Fibroblast of skin of right quadriceps (primary cell): ENCODE measurements around the gene SGCD.

Source experiments
- DNase-seq: peaks from one replicate; pipeline ENCODE4 v3.0.0-alpha.2; 2013

The SGCD gene

DNA sequence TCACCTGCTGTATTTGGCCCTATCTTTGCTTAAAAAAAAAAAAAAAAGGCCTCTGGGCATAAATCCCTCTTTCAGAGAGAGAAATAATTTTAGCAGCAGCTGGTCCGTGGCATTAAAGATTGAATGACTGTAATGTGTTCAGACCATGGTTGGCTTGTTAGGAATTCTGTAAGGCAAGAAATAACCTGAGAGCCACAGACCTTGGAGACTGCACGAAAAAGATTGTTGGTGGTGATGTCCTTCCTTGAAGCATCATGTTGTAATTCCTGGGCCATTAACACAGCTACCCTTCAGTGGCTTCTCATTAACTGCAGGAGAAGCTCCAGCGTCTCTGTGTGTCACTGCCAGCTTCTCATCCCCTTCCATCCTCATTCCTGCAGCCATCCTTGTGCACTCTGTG, 79.0 kb downstream of the SGCD start:
- no peak for DNase-seq

DNA sequence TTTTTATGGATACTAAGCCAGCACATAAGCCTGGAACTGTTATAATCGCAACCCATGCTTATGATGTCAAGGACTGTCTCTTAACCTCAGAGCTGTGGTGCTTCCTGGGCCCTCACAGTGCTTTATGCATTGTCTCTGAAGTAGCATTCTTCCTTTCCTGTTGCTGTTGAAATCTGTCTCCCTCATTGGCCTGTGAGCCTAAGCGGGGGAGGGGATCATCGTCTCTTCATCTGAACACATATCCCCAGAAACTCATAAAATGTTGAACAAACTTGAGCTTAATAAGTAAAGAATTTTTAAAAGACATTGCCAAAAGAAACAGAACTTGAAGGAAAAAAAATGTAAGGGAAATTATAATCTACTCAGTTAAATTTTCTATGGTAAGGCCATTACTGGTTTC, 80.3 kb downstream of the SGCD start:
- peak; percentile 23 for DNase-seq

DNA sequence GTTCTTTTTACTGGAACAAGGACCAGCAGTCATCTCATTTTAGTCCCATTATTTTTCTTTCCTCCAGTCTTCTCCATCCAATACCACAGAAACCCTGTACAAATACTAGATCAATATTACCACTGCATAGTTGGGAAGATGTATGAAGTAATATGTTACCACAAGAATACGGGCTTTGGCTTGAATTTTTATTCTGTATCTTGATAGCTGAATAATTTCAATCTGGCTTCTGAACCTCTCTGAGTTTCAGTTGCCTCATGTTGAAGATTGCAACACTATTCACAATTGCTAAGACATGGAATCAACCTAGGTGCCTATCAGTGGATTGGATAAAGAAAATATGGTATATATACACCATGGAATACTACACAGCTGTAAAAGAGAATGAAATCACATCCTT, 82.9 kb downstream of the SGCD start:
- no peak for DNase-seq

DNA sequence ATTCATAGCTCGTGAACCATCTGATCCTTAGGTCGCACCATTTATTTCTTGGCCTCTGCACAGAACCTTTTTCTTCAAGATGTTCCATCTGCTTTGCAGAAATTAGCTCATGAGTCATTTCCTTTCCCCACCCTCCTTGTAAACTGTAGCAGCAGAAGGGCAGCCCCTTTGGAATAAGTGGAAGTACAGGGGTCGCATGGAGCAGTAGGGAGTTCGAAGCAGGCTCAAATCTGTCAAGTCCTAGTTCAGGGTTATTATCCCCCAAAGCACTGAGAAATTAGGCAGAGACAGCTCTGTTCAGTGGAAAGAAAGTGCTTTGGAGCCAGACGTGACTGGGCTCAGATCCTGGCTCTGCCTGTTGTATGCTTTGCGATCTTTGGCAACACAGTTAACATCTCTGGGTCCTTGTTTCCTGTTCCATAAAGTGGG, 84.2 kb downstream of the SGCD start:
- DNase-seq: peak; percentile 76

DNA sequence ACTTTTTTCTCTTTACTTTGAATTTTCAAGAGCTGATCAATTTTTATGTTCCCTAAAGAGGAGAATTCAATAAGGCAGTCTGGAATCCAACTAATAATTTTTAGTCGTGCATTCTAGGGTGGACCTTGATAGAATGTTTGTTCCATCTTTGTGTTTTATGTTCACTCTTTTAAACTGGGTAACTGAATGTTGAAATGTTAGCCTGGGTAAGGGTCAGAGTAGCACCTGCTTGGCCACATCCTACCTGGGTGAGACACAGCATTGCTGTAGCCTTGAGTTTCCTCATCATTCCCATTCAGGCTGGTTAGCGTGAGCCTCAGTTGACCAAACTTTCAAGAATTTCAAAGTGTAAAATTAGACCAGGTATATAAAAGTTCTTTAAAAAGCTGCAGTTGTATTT, 85.0 kb downstream of the SGCD start:
- no peak for DNase-seq

DNA sequence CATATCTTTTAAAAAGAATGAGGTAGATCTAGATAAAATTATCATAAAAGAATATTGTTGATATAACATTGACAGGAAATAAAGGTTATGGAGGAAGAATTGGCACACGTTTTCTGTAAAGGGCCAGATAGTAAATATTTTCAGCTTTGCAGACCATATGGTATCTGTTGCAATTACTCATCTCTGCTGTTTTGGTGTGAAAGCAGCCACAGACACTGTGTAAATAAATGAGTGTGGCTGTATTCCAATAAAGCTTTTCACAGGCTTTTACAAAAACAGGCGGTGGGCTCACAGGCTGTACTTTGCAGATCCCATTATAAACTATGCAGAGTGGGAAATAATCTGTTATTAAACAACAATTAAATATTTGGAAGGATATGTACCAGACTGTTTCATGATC, 87.4 kb downstream of the SGCD start:
- DNase-seq: peak; percentile 62

DNA sequence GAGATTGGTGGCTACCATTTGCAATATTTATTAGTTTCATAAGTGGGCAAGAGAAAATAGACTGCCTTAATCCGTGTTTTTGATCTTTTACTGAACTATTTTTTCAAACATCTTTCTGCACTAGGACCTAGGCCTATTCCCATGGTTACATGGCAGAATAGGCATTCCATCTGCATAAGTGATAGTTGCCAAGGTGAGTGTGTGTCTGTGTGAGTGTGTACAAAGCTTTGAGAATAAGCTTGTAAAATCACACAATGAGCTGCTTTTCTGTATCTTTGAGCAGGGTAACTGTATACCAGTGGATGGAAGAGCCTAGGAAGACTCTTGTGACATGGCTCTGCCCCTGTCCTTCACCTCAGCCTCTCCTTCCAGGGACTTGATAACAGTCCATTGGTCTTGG, 92.7 kb downstream of the SGCD start:
- DNase-seq: no peak

DNA sequence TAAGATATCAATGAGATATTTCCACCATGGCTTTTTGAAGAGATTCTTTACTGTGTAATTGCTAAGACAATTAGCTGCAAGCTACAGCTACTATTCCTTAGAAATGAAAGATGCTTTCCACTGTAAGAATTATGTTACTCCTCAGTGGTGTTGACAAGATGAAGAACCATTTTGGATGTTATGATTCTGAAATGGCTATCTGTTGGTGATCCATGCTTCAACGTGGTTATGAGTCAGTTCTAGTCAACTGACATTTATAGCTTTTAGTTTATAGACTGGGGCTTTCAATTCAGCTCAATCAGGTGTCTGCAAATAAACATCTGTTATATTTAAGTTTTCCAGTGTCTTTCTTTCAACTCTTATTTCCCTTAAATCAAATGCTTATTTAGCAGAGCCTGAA, 93.7 kb downstream of the SGCD start:
- peak; percentile 70 for DNase-seq

DNA sequence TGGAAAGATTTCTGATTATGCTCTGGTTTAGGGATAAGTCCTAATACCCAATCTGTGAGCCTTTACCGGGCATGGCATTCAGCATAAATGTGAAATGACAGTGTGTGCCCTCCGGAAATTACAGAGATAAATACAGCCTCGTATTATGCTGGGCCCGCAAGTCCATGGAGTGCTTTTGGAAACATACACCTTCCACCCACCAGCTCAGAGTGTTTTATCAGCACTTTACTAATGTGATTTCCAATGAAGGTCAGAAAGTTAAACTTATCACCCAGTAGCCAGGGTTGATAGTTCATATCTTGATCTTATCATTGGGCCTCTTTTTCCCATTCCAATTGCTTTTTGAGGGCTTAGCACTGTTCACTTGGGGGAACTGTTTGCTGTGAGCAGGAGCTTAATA, 94.8 kb downstream of the SGCD start:
- no peak for DNase-seq

DNA sequence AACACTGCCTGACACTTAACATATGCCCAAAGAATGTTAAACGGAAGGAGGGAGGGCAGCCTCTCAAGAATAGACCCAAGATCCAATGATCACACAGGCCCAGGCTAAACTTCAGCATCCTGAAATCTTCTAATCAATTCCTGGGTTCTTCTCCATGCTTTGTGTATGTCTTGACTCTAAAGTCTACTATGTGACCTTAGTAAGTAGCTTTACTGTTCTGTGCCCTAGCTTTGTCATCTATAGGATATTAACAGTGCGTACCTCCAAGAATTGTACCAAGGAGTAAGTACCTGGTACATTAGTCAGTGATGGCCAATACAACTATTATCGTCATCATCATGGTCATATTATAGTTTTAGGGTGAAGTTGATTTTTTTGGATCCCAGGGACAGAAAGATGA, 96.6 kb downstream of the SGCD start:
- DNase-seq: no peak

DNA sequence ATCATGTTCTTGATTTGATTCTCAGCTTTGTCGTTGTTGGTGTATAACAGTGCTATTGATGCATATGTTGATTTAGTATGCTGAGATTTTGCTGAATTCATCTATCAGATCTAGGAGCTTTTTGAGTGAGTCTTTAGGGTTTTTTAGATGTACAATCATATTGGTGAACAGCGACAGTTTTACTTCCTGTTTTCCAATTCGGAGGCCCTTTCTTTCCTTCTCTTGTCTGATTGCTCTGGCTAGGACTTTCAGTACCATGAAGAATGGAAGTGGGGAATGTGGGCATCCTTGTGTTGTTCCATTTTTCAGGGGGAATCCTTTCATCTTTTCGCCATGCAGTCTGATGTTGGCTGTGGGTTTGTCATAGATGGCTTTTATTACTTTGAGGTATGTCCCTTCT, 100.4 kb downstream of the SGCD start:
- DNase-seq: no peak

DNA sequence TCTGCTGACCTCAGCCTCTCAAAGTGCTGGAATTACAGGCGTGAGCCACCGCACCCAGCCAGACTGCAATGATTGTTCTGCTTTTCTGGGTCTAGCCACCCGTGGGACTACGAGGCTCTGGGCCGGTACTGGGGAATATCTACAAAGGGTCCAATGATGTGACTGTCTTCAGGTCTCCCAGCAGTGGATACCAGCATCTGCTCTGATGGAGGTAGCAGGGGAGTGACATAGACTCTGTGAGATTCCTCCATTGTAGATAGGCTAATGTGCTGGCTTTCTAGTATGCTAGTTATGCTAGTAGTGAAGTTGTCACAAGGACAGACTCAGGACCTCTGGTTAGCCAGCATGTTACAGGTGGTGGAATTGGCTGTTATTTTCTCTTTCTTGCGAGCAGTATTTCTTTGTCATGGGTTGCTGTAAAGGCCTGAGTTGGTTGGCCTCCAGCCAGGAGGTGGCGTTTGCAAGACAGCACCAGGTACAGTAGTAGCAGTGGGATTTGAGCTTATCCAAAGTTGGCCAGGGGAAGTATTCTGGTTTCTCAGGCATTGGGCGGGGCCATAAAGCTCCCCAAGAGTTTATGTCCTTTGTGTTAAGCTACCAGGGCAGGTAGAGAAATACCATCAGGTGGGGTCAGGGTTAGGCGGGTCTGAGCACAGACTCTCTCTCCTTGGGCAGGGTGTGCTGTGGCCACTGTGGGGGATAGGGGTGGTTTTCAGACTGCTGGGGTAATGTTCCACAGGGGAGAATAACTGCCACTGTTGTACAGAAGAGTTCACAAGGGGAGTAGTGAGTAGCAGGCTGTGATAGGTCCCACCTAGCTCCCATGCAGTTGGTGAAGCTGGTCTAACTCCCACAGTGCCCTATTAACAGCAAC, 105.2 kb downstream of the SGCD start:
- no peak for DNase-seq

DNA sequence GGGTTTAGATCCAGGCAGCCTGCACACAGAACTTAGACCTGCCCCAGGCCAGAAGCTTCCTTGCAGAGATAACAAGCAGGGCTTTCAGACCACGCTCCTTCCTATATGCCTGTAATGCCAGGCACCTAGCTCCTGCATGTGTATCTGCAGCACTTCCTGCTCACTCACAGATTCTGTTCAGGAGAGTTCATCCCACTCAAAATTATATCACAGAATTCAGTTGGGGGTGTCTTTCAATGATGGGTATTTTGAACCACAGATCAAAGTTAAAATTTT, 105.8 kb downstream of the SGCD start:
- no peak for DNase-seq

DNA sequence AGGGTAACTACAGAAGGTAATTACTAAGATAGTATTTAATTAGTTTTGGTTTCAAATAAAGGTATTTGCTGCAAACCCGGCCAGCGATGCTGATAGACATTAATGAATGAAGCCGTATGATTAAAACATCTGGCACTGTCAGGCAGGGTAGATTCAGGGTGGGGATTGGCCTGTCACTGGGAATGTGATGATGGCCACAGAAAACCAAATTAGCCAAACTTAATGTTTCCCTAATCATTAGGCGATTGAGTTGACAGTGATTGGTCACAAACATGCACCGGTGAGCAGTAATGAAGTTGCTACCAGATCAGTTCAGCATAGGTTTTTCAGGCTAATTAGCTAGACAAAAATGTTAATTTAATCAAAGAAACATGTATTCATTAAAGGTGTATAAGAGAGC, 107.5 kb downstream of the SGCD start:
- DNase-seq: no peak

DNA sequence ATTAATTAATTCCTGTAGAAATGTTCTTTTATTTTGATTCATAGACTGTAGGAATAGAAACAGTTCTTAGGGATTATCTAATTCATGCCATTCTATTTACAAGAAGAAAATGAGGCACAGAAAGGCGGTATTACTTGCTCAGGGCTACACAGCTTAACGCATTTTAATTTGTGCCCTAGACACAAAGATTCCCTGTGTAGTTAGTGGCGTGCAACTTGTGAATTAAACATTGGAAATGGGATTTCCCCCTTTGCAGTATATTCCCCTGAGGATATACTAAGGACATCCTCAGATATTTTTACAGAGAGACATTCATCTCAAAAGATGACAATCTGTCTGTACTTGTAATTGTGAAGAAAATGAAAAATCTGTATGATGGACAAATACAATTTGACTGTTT, 108.1 kb downstream of the SGCD start:
- DNase-seq: no peak

DNA sequence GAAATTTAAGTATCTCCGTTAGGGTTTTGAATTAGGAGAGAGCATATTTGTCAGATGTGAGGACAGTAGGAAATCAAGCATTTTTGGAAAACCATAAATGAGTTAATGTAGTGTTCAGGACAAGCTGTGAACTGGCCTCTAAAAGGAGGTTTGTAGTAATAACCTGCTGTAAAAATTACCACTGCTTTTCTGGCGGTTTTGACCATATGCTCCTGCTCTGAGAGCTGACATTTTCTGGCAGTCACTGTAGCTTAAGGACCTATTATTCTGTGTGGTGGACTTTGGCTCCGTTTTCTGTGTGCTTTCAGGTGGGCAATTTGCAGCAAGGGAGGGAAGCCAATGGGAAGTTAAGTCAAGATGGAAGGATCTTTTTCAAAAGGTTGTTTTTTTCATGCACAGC, 111.1 kb downstream of the SGCD start:
- no peak for DNase-seq

DNA sequence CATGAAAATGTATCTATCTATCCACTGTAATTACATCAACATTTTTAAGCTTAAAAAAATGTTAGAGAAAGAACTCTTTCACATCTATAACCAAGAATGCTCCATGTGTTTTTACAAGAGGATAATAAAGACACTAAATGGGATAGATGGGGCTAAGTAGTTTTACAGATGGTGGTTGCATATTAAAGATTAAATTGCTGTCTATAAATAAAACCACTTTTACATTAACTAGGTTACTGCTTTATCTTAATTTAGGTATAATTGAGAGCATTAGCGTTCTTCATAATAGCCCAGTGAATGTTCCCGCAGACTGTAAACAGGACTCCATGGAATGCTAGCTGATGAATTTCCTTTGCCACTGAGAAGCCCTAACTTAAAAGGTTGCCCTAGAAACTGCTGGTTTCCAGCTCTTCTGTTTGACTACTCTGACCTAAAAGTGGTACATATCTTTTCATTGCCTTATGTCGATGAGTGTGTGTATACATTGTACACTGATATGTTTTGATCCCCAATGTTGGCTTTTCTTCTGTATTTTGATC, 117.9 kb downstream of the SGCD start:
- DNase-seq: no peak

DNA sequence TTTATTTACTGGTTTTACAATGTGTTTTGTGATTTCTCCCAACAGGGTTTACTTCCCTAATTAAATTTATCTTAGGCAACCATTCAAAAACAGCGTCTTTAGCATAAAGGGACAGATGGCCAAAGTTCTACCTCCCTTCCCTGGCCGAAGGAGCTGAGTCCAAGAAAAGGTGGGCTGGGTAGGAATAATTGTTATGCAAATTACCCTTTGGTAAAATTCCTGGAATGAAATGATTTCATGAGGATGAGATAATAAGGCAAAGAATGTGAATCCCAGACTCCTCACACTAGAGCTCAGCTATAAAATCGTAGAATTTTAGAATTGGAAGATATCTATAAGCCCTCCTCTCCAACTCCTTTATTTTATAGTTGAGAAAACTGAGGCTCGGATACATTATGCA, 119.6 kb downstream of the SGCD start:
- no peak for DNase-seq

DNA sequence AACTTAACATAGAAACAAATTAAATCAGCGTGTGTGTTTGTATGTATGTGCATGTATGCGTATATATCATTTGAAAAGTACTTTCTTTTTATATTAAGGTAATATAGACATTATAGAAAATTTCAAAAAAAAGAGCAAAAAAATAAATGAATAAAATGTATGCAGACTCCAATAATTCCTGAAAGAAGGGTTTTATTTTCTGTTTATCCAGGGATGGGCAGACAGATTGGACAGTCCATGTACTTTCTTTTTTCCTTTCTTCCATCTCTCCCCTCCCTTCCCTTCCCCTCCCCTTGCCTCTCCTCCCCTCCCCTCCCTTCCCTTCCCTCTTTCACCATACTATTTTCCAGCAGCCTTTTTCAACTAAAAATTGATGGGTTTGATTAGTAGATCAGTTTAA, 123.8 kb downstream of the SGCD start:
- DNase-seq: no peak

DNA sequence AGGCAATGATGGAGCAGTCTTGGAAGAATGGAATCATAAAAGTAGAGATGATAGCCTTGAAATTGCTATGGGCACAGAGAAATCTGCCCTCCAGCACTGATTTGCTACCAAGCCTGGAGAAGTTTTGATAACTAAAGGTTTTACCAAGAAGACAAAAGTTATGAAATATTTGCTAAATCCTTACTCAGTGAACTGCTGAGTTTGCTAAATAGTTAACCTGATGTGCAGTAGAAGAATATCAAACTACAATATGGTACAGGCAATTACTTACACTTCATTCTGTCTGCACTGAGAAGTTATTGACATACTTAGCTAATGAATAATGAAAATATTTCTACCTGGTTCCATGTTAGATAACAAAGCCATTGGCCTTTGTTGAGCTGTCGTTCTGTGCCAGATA, 124.5 kb downstream of the SGCD start:
- no peak for DNase-seq

DNA sequence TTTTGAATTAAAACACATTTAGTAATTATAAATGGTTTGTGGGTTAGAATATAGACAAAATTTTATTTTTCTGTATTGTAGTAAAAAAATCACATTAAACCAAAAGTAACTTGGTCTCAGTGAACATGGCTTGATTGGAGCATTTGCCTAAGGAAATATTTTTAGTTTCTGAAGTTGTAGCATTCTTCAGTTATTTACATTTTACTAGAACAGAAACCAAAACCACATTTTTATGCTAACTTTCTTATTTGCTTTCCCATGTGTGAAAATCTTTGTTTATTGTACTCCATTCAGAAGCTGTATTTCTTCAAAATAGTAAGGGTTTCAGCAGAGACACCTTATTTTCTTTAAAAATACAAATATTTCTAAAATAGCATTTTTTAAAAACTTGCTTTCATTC, 129.9 kb downstream of the SGCD start:
- DNase-seq: no peak

DNA sequence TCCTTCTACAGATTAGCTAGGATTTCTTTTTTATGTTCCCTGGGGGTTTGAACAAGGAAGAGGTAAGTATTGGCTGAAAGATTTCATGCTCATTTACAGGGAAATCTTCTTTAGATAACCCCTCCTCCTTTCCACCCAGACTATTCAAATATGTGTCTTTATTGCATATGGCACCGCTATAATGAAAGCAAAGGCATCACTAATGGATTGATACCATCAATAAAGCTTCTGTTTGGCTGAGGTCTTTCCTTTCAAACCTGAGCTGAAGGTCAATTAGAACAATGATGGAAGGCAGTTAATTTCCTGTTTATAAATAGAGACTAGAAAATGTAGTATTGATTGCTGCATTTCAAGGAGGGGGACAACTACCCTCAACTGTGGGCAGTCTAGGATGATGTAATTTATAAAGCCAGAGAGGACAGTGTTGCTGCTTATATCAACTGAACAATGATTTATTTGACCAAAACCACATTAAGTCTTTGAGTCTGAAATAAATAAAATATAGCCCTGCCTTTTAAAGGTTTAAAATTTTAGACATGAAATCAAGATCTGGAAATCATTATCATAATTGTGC, 132.9 kb downstream of the SGCD start:
- no peak for DNase-seq

DNA sequence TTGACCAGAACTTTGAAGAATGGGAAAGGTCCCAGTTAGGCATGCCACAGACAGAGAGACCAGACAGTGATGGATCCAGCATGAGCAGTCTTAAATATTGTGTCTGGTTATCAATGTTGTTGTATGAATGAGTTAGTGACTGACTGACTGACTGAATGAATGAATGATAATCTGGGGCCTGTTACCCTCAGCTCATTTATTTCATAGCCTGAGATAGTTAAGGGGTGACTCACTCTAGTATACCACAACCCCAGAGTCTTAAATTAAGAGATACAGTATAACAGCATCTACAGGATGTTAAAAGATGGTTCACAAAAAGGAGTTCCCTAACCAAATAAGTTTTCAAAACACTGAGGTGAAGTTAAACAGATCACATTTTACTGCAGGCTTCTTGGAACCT, 133.5 kb downstream of the SGCD start:
- peak; percentile 68 for DNase-seq

DNA sequence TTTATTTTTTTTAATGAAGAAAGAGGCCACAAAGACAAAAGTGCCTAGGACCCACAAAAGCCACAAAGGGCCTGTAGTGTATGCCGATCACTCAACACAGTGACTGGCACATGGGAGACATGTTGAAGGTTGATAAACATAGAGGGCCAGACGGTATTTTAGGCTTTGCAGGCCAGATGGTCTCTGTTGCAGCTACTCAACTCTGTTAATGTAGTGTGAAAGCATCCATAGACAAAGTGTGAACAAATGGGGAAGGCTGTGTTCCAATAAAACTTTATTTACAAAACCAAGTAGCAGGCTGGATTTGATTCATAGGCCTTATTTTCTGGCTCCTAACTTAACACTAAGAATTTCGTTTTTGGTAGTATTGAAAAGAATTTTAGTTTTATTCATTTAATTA, 139.9 kb downstream of the SGCD start:
- no peak for DNase-seq

DNA sequence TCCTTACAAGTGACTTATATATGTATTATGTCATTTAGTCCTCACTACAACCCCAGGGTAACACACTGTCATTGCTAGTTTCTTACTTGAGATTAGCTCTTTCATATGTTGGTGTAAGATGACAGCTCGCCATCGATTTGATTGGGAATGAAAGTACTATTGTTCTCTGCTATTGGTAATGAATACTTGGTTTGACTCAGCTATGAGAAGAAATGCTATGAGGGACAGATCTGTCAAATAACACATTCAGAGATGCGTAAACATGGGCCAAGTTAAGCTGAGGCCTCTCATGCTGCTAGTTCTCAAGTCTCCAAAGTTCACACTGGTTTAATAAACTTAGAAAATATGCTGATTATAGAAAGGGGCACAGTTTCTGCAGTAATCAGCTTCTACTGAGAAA, 142.7 kb downstream of the SGCD start:
- no peak for DNase-seq
